ENCODE measurements around the gene SIRT5.

The SIRT5 gene

DNA sequence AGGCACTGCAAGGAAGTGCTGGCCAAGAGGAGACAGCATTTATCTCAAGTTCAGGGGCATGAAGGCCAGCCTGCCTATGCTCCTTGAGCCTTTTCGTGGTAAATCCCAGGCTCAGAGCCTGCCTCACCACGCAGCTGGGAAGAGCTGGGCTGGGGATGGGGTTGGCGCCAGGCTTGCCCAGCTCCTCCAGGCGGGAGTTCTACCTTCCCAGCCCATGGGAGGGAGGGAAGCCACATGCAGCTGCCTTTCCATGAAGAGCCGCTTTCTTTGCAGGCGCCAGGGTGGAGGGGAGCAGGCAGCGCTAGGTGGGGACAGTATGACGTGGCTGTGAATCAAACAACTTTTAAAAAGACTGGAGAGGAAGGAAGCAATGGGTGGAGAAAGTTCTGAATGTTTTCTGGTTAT lies 19.5 kb upstream of the SIRT5 start:
- DNase-seq (ENCODE audit: low read depth): no peak
- peaks cover 6% of the 10 kb centered on the region for H3K9me3 ChIP-seq (ENCODE audit: control insufficient read depth, low read length)
- H3K36me3 ChIP-seq (ENCODE audit: control insufficient read depth, insufficient read depth, low read length, severe bottlenecking): no peaks in the 10 kb centered on the region
- no peaks in the 10 kb centered on the region for H3K4me1 ChIP-seq (ENCODE audit: control insufficient read depth, insufficient read depth, low read length)
- no peak overlapping the region for H3K4me3 ChIP-seq (ENCODE audit: low read length)
- H3K27me3 ChIP-seq (replicated peaks; ENCODE audit: control insufficient read depth, insufficient read depth, low read length): no peaks in the 10 kb centered on the region
- H3K9ac ChIP-seq (ENCODE audit: low read length): no peak overlapping the region

DNA sequence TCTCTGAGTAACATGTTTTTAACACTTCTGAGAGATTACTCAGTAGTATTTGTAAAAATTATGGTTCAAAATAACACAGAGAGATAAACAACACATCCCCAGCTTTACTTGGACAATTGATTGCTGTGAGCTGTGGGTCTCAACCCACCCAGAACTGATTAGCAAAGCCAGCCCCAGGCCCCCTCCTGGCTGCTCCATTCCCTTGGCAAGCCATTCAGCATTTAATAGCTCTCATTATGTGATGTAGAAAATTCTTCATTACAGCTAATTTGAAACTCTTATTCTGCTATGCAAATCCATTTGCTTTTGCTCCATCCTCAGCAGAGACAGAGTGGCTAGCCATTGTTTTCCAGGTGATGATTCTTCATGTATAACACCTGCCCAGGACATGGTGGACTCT lies 16.6 kb upstream of the SIRT5 start:
- no peak overlapping the region for H3K4me3 ChIP-seq (ENCODE audit: low read length)
- H3K4me1 ChIP-seq (ENCODE audit: control insufficient read depth, insufficient read depth, low read length): no peaks in the 10 kb centered on the region
- H3K36me3 ChIP-seq (ENCODE audit: control insufficient read depth, insufficient read depth, low read length, severe bottlenecking): no peaks in the 10 kb centered on the region
- DNase-seq (ENCODE audit: low read depth): no peak
- H3K27me3 ChIP-seq (replicated peaks; ENCODE audit: control insufficient read depth, insufficient read depth, low read length): no peaks in the 10 kb centered on the region
- H3K9ac ChIP-seq (ENCODE audit: low read length): no peak overlapping the region
- H3K9me3 ChIP-seq (ENCODE audit: control insufficient read depth, low read length): peaks cover 6% of the 10 kb centered on the region

DNA sequence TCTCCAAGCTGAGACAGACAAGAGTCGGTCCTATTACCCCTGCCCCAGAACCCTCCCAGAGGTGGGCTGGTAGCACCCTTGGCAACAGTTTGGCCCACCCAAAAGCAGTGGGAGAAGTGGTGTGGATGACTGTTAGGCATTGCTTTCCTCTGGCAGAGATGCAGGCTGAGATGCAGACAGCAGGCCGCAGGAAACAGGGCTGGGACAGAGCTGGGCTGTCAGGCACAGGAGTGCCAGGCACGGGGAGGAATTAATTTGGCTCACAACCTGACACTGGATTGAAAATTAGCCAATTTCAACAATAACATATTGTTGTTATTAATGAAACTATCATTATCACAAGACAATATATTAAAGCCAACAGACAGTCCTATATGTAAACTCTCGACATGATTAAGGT lies 15.7 kb upstream of the SIRT5 start:
- Histone ChIP-seq H3K9ac (ENCODE audit: low read length) (no peak overlapping the region), H3K9me3 (ENCODE audit: control insufficient read depth, low read length) (peaks cover 2% of the 10 kb centered on the region), H3K36me3 (ENCODE audit: control insufficient read depth, insufficient read depth, low read length, severe bottlenecking) (no peaks in the 10 kb centered on the region), H3K4me1 (ENCODE audit: control insufficient read depth, insufficient read depth, low read length) (no peaks in the 10 kb centered on the region), H3K27me3 (replicated peaks; ENCODE audit: control insufficient read depth, insufficient read depth, low read length) (no peaks in the 10 kb centered on the region), H3K4me3 (ENCODE audit: low read length) (no peak overlapping the region)
- no peak for DNase-seq (ENCODE audit: low read depth)

DNA sequence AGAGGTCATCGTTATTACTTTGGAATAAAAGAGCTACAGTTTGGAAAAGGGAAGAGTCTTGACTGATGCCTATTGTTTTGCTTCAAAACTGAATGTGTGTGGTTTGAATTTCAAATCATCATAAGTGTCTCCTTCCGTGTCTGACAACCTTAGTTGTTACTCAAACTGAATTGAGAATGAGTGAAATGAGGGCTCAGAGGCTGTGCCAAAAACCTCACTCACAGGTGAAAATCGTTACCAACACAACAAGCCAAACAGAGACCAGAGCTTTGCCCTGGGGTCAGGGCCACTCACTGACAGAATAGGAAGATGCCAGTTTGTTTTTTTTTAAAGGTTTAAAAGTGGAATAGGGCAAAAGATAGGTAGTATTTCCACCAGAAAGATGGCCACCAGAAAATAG lies 15.2 kb upstream of the SIRT5 start:
- DNase-seq (ENCODE audit: low read depth): no peak
- H3K36me3 ChIP-seq (ENCODE audit: control insufficient read depth, insufficient read depth, low read length, severe bottlenecking): no peaks in the 10 kb centered on the region
- H3K4me3 ChIP-seq (ENCODE audit: low read length): no peak overlapping the region
- no peaks in the 10 kb centered on the region for H3K4me1 ChIP-seq (ENCODE audit: control insufficient read depth, insufficient read depth, low read length)
- no peaks in the 10 kb centered on the region for H3K27me3 ChIP-seq (replicated peaks; ENCODE audit: control insufficient read depth, insufficient read depth, low read length)
- no peak overlapping the region for H3K9ac ChIP-seq (ENCODE audit: low read length)
- H3K9me3 ChIP-seq (ENCODE audit: control insufficient read depth, low read length): no peaks in the 10 kb centered on the region

DNA sequence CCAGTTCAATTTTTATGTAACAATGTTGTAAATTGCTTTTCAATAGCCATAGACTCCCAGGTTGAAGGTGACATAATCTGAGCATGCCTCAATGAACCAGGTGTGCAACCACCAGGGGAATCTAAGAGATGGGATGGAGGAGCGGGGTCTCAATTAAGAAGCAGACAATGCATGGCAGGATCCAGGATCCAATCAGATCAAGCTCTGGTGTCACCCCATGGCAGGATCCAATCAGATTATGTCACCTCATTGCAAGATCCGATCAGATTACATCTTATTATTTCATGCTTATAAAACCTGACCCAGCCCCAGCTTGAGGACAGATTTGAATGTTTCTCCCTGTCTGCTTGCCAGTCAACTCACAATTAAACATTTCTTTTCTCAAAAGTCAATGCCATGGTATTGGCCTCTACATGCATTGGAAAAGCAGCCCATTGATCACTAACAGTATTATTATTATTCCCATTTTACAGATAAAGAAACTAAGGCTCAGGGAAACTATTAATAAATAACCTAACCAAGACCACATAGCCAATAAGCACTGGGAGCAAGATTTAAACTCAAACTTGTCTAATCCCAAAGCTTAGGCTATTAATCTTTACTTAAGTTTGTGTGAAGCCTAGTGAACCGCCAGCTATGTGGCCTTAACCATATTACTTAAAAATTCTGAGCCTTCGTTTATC lies 14.3 kb upstream of the SIRT5 start:
- DNase-seq (ENCODE audit: low read depth): no peak
- Histone ChIP-seq H3K9ac (ENCODE audit: low read length) (no peak overlapping the region), H3K27me3 (replicated peaks; ENCODE audit: control insufficient read depth, insufficient read depth, low read length) (no peaks in the 10 kb centered on the region), H3K4me3 (ENCODE audit: low read length) (no peak overlapping the region), H3K9me3 (ENCODE audit: control insufficient read depth, low read length) (no peaks in the 10 kb centered on the region), H3K4me1 (ENCODE audit: control insufficient read depth, insufficient read depth, low read length) (no peaks in the 10 kb centered on the region), H3K36me3 (ENCODE audit: control insufficient read depth, insufficient read depth, low read length, severe bottlenecking) (no peaks in the 10 kb centered on the region)

DNA sequence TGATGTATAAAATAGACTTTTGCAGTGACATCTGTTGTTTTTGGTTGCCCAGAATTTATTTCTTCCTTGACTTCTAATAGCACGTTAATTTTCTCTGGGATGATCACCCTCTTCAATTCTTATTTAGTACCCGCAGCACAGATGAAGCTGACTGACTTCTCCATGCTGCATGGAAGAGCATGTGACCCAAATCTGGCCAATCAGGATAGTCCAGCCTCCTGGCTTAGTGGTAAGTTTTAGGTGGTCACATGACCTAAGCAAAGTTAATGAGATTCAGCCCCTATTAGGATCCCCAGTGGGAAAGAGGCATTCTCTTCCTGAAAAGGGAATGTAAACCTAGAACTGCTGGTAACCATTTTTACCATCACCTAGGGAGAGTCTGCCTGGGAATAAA lies 13.8 kb upstream of the SIRT5 start:
- Histone ChIP-seq H3K9me3 (ENCODE audit: control insufficient read depth, low read length) (no peaks in the 10 kb centered on the region), H3K9ac (ENCODE audit: low read length) (no peak overlapping the region), H3K27me3 (replicated peaks; ENCODE audit: control insufficient read depth, insufficient read depth, low read length) (no peaks in the 10 kb centered on the region), H3K36me3 (ENCODE audit: control insufficient read depth, insufficient read depth, low read length, severe bottlenecking) (no peaks in the 10 kb centered on the region), H3K4me3 (ENCODE audit: low read length) (no peak overlapping the region), H3K4me1 (ENCODE audit: control insufficient read depth, insufficient read depth, low read length) (no peaks in the 10 kb centered on the region)
- no peak for DNase-seq (ENCODE audit: low read depth)

DNA sequence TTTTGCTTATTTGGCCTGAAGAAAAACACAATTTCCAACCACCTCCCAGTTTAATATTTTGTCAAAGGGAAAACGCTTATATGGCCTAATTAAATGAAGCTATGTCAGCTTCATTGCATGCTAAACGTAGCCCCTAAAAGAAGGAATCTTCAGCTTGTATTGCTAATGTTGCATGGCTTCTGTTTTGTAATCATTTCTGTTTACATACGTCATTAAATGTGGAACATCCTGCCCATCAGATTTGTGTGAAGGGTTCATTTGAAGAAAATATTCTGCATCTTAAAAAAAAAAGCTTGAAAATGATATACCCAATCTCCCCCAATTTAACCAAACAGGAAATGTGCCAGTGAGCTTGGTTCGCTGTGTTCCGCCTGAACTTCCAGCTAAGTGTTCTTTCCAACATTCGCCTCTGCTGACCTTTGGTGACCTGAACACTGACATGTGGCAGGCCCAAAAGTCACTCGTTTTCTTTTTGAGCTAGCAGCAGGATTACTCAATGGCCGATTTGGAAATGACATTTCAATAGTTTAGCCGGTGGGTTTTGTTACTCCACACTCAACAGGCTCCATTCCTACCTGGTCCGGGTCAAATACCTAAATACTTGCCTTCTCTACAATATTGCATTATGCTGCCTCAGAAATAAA lies 12.7 kb upstream of the SIRT5 start:
- H3K27me3 ChIP-seq (replicated peaks; ENCODE audit: control insufficient read depth, insufficient read depth, low read length): peaks cover 4% of the 10 kb centered on the region
- no peak overlapping the region for H3K9ac ChIP-seq (ENCODE audit: low read length)
- DNase-seq (ENCODE audit: low read depth): no peak
- no peaks in the 10 kb centered on the region for H3K36me3 ChIP-seq (ENCODE audit: control insufficient read depth, insufficient read depth, low read length, severe bottlenecking)
- H3K4me3 ChIP-seq (ENCODE audit: low read length): no peak overlapping the region
- H3K4me1 ChIP-seq (ENCODE audit: control insufficient read depth, insufficient read depth, low read length): no peaks in the 10 kb centered on the region
- H3K9me3 ChIP-seq (ENCODE audit: control insufficient read depth, low read length): no peaks in the 10 kb centered on the region

DNA sequence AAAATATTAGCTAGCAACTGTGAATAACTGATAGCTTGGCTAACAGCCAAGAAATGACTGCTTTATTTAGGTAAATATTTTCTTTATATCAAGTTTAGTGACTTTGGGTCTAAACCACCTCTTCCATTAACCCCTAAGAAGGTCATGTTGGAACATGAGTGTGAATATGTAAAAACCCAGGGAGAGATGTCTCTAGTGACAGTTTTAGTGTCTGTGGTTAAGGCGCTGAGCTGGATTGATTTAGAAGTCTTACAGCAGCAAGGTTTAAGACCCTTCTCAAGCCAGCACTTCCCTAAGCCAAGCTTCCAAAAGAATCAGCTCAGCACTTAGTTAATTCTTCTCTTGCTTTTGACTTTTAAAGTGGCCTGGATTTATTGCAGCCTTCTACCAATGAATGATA lies 11.4 kb upstream of the SIRT5 start:
- no peaks in the 10 kb centered on the region for H3K4me1 ChIP-seq (ENCODE audit: control insufficient read depth, insufficient read depth, low read length)
- H3K9ac ChIP-seq (ENCODE audit: low read length): no peak overlapping the region
- H3K9me3 ChIP-seq (ENCODE audit: control insufficient read depth, low read length): no peaks in the 10 kb centered on the region
- H3K4me3 ChIP-seq (ENCODE audit: low read length): no peak overlapping the region
- H3K27me3 ChIP-seq (replicated peaks; ENCODE audit: control insufficient read depth, insufficient read depth, low read length): peaks cover 6% of the 10 kb centered on the region
- no peak for DNase-seq (ENCODE audit: low read depth)
- no peaks in the 10 kb centered on the region for H3K36me3 ChIP-seq (ENCODE audit: control insufficient read depth, insufficient read depth, low read length, severe bottlenecking)

DNA sequence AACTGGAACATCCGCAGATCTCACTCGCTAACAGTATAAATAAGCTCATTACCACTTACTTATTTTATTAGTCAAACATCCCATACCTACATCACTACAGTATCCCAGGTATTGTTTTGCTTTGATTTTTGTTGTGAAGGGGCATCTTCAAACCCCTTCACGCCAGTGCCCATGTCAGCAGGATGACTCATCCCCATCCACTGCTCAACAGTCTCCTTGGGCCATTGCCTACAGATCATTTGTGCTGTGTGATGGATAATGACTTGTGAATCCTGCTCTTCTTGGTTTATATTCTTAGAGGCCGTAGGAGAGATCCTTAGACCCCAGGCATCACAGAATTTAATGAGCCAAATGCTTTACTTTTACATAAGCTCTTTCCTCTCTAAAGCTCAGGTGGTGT lies 8.5 kb upstream of the SIRT5 start:
- Histone ChIP-seq H3K36me3 (ENCODE audit: control insufficient read depth, insufficient read depth, low read length, severe bottlenecking) (no peaks in the 10 kb centered on the region), H3K4me1 (ENCODE audit: control insufficient read depth, insufficient read depth, low read length) (no peaks in the 10 kb centered on the region), H3K4me3 (ENCODE audit: low read length) (no peak overlapping the region), H3K9ac (ENCODE audit: low read length) (no peak overlapping the region), H3K9me3 (ENCODE audit: control insufficient read depth, low read length) (no peaks in the 10 kb centered on the region), H3K27me3 (replicated peaks; ENCODE audit: control insufficient read depth, insufficient read depth, low read length) (peaks cover 21% of the 10 kb centered on the region)
- no peak for DNase-seq (ENCODE audit: low read depth)

DNA sequence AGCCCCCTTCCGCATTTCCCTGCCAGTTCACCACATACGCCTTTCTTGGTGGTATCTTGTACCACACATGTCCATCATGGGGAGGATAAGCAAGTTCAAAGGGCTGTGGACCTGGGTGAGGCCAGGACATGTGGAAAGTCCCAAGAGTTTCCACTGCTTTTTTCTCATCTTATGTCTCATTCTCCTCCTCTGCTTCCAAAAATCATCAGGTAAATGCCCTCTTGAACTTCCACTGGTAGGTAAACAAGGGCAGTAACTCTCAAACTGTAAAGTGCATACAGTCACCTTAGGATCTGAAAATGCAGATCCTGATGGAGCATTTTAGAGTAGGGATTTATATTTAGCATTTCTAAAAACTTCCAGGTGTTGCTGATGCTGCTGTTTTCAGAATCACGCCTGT lies 7.9 kb upstream of the SIRT5 start:
- Histone ChIP-seq H3K4me3 (ENCODE audit: low read length) (no peak overlapping the region), H3K9ac (ENCODE audit: low read length) (no peak overlapping the region), H3K4me1 (ENCODE audit: control insufficient read depth, insufficient read depth, low read length) (no peaks in the 10 kb centered on the region), H3K27me3 (replicated peaks; ENCODE audit: control insufficient read depth, insufficient read depth, low read length) (peaks cover 21% of the 10 kb centered on the region), H3K36me3 (ENCODE audit: control insufficient read depth, insufficient read depth, low read length, severe bottlenecking) (no peaks in the 10 kb centered on the region), H3K9me3 (ENCODE audit: control insufficient read depth, low read length) (no peaks in the 10 kb centered on the region)
- DNase-seq (ENCODE audit: low read depth): no peak

DNA sequence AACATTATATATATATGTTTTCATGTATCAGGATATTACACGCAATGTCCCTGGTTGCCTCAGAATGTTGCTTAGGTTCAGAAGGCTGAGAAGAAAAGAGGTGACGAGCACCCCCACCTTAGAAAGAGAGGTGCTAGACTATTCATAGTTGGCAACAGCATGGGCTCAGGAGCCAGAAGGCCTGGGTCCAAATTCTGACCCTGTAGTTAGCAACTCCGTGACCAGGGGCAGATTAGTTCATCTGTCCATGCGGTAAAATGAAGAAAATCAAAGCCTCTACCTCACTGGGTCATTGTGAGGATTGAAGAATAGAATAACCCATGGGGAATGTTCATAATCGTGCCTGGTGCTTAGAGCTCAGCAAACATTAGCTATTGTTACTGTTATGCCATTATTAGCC lies 5.4 kb upstream of the SIRT5 start:
- Histone ChIP-seq H3K27me3 (replicated peaks; ENCODE audit: control insufficient read depth, insufficient read depth, low read length) (peaks cover 21% of the 10 kb centered on the region), H3K4me1 (ENCODE audit: control insufficient read depth, insufficient read depth, low read length) (peaks cover 7% of the 10 kb centered on the region), H3K4me3 (ENCODE audit: low read length) (no peak overlapping the region), H3K36me3 (ENCODE audit: control insufficient read depth, insufficient read depth, low read length, severe bottlenecking) (no peaks in the 10 kb centered on the region), H3K9me3 (ENCODE audit: control insufficient read depth, low read length) (no peaks in the 10 kb centered on the region), H3K9ac (ENCODE audit: low read length) (no peak overlapping the region)
- DNase-seq (ENCODE audit: low read depth): no peak

DNA sequence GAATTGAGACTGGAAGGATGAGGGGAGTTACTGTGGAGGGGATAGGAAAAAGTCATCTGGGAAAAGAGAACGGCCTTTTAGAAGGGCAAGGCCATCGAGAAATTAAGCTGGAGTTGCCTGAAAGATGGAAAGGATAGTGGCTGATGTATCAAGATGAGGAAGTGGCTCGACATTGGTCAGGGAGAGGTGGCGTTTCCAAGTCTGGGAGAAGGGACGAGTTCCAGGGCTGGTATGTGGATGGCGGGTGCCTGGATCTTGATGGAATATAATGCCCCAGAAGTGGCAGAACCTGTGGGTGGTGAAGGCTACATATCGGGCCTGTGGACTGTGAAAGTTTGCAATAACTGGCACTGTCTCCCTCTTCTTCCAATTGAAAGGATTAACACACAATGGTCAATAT lies 2.2 kb upstream of the SIRT5 start:
- no peaks in the 10 kb centered on the region for H3K9me3 ChIP-seq (ENCODE audit: control insufficient read depth, low read length)
- no peak overlapping the region for H3K4me3 ChIP-seq (ENCODE audit: low read length)
- H3K36me3 ChIP-seq (ENCODE audit: control insufficient read depth, insufficient read depth, low read length, severe bottlenecking): no peaks in the 10 kb centered on the region
- H3K4me1 ChIP-seq (ENCODE audit: control insufficient read depth, insufficient read depth, low read length): peaks cover 7% of the 10 kb centered on the region
- H3K9ac ChIP-seq (ENCODE audit: low read length): no peak overlapping the region
- H3K27me3 ChIP-seq (replicated peaks; ENCODE audit: control insufficient read depth, insufficient read depth, low read length): peaks cover 16% of the 10 kb centered on the region
- DNase-seq (ENCODE audit: low read depth): no peak
